Left renal pelvis (tissue), 4 donors: ENCODE results near the gene NECTIN2. TPM values are rescaled to one million over a fixed set of nuclear protein-coding genes. Genes with fewer than 3 reads are reported as not detected.

Experiments used
- polyA plus RNA-seq, 4 donors: library from polyadenylated mRNA; unstranded; fragments of 120-200 nt; gene quantifications; one replicate each; pipeline ENCODE4 v1.2.1, GENCODE V29; 2013; ENCODE audit not compliant: insufficient read length in 4 of 4

Gene NECTIN2
- polyA plus RNA-seq, 4 donors = 74.3 to 165 (median 151) TPM

Other genes starting within 250 kb of the NECTIN2 start
- gene IGSF23, start 232.7 kb upstream of the NECTIN2 start, polyA plus RNA-seq = 1 to 10 TPM in 1 of 4 donors, under 1 TPM in 2, not detected in 1; 0.73 to 1.5 (median 0.85) TPM
- 10 to 100 TPM; 21.3 to 39.9 (median 28.3) TPM for gene PVR, start 202.4 kb upstream of the NECTIN2 start, polyA plus RNA-seq
- 10 to 100 TPM in 2 of 4 donors, 1 to 10 TPM in 2; 9.0 to 27.2 (median 14.3) TPM for gene CEACAM19, start 174.8 kb upstream of the NECTIN2 start, polyA plus RNA-seq
- gene CEACAM16, start 147.1 kb upstream of the NECTIN2 start, polyA plus RNA-seq = not detected
- 10 to 100 TPM in 2 of 4 donors, 1 to 10 TPM in 2; 5.5 to 16.5 (median 8.8) TPM for gene BCL3, start 97.6 kb upstream of the NECTIN2 start, polyA plus RNA-seq
- gene CBLC, start 68.4 kb upstream of the NECTIN2 start, polyA plus RNA-seq = 1 to 10 TPM in 3 of 4 donors, under 1 TPM in 1; 0.25 to 7.9 (median 6.0) TPM
- gene BCAM, start 37.2 kb upstream of the NECTIN2 start, polyA plus RNA-seq = 100 to 1,000 TPM in 3 of 4 donors, 10 to 100 TPM in 1; 71.5 to 730 (median 500) TPM
- 10 to 100 TPM; 27.3 to 53.4 (median 43.9) TPM for gene TOMM40, start 45.0 kb downstream of the NECTIN2 start, polyA plus RNA-seq
- gene APOE, start 59.5 kb downstream of the NECTIN2 start, polyA plus RNA-seq = 100 to 1,000 TPM in 3 of 4 donors, 10 to 100 TPM in 1; 51.2 to 397 (median 259) TPM
- gene APOC1, start 68.3 kb downstream of the NECTIN2 start, polyA plus RNA-seq = 10 to 100 TPM in 2 of 4 donors, 1 to 10 TPM in 2; 8.7 to 25.0 (median 9.9) TPM
- not detected for gene APOC4, start 95.9 kb downstream of the NECTIN2 start, polyA plus RNA-seq
- 10 to 100 TPM in 2 of 4 donors, 1 to 10 TPM in 2; 4.3 to 12.8 (median 8.8) TPM for gene APOC2, start 99.8 kb downstream of the NECTIN2 start, polyA plus RNA-seq
- gene CLPTM1, start 109.1 kb downstream of the NECTIN2 start, polyA plus RNA-seq = 100 to 1,000 TPM in 2 of 4 donors, 10 to 100 TPM in 2; 70.4 to 125 (median 103) TPM
- 1 to 10 TPM; 4.4 to 6.6 (median 5.5) TPM for gene RELB, start 155.2 kb downstream of the NECTIN2 start, polyA plus RNA-seq
- gene CLASRP, start 192.7 kb downstream of the NECTIN2 start, polyA plus RNA-seq = 10 to 100 TPM; 55.9 to 94.2 (median 64.6) TPM
- gene ZNF296, start 230.2 kb downstream of the NECTIN2 start, polyA plus RNA-seq = 1 to 10 TPM in 1 of 4 donors, under 1 TPM in 3; 0.45 to 2.5 (median 0.76) TPM
- gene GEMIN7, start 233.0 kb downstream of the NECTIN2 start, polyA plus RNA-seq = 10 to 100 TPM; 16.6 to 27.3 (median 22.5) TPM
- gene PPP1R37, start 246.9 kb downstream of the NECTIN2 start, polyA plus RNA-seq = 10 to 100 TPM; 15.2 to 38.9 (median 26.5) TPM